ENCODE measurements around the gene GPR141.

GPR141 gene

DNA sequence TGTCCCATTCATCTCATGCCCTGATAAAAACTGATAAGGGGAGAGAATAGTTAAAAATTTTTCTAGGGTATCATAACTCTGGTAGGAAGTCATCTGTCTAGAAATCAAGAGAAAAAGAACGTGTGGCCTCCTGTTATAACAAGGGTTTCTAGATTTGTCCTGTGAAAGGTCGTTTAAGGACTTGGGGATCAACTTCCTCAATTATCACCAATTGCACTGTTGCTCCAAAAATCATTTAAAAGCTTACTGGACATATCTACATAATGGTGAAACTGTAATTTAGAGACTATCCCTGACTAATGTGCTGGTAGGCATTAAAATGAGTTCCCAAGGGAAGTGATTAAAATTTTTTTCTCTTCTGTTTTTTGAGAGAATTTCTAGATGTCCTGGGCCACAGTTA lies 58.2 kb downstream of the GPR141 start:
- H4K20me1 ChIP-seq (ENCODE audit: insufficient read depth, low read length), result no peaks in the 10 kb centered on the region
- no peak overlapping the region for H3K27ac ChIP-seq (ENCODE audit: low read length)
- no peaks in the 10 kb centered on the region for H3K4me1 ChIP-seq (ENCODE audit: insufficient read depth, low read length)
- no peak overlapping the region for H2AFZ ChIP-seq (ENCODE audit: low read depth, low read length)
- DNase-seq (no peak), ATAC-seq (ENCODE audit: insufficient read depth, low read depth) (no peak)
- no peak overlapping the region for H3K9ac ChIP-seq (ENCODE audit: low read depth, low read length)
- no peaks in the 10 kb centered on the region for H3K36me3 ChIP-seq (ENCODE audit: insufficient read depth, low read length)
- H3K4me3 ChIP-seq (ENCODE audit: low read depth in 1 of 2, low read length in 2 of 2), result no peak overlapping the region
- H3K27me3 ChIP-seq (ENCODE audit: insufficient read depth, low read length, poor library complexity), result peaks cover 9% of the 10 kb centered on the region
- H3K4me2 ChIP-seq (ENCODE audit: insufficient read depth, low read length), result no peak overlapping the region
- TF ChIP-seq, protein P1, sequence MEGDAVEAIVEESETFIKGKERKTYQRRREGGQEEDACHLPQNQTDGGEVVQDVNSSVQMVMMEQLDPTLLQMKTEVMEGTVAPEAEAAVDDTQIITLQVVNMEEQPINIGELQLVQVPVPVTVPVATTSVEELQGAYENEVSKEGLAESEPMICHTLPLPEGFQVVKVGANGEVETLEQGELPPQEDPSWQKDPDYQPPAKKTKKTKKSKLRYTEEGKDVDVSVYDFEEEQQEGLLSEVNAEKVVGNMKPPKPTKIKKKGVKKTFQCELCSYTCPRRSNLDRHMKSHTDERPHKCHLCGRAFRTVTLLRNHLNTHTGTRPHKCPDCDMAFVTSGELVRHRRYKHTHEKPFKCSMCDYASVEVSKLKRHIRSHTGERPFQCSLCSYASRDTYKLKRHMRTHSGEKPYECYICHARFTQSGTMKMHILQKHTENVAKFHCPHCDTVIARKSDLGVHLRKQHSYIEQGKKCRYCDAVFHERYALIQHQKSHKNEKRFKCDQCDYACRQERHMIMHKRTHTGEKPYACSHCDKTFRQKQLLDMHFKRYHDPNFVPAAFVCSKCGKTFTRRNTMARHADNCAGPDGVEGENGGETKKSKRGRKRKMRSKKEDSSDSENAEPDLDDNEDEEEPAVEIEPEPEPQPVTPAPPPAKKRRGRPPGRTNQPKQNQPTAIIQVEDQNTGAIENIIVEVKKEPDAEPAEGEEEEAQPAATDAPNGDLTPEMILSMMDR (IDR thresholded peaks at IDR 0.05; ENCODE audit: borderline replicate concordance, extremely low read depth, low read length, poor library complexity, severe bottlenecking), result no peak
- TF ChIP-seq EZH2 (IDR thresholded peaks at IDR 0.05; ENCODE audit: borderline replicate concordance, low read depth, low read length, severe bottlenecking), result no peak
- H3K79me2 ChIP-seq (ENCODE audit: insufficient read depth, low read length), result no peaks in the 10 kb centered on the region
- H3K9me3 ChIP-seq (ENCODE audit: insufficient read depth, low read length, severe bottlenecking), result no peaks in the 10 kb centered on the region

DNA sequence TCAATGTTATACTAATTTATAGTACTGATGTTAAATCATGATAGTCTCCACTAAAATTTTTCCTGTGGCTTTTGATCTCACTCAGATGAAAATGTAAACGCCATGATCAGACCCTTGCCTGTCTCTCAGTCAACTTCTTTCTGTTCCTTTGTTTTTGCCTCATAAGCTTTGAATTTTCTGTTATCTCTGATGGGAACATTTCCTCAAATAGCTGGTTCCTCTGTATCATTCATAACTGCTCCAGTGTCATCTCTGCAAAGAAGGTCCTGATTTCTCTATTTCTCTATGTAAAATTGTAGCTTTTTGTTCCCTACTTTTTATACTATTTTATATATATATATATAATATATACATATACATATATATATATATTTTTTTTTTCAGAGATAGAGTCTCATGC lies 67.5 kb downstream of the GPR141 start:
- no peak for DNase-seq
- Histone ChIP-seq H3K79me2 (ENCODE audit: insufficient read depth, low read length) (no peaks in the 10 kb centered on the region), H3K4me1 (ENCODE audit: insufficient read depth, low read length) (no peaks in the 10 kb centered on the region), H3K9ac (ENCODE audit: low read depth, low read length) (no peak overlapping the region), H3K27me3 (ENCODE audit: insufficient read depth, low read length, poor library complexity) (peaks cover 12% of the 10 kb centered on the region), H2AFZ (ENCODE audit: low read depth, low read length) (no peak overlapping the region), H3K9me3 (ENCODE audit: insufficient read depth, low read length, severe bottlenecking) (no peaks in the 10 kb centered on the region), H3K27ac (ENCODE audit: low read length) (no peak overlapping the region), H3K4me3 (ENCODE audit: low read depth in 1 of 2, low read length in 2 of 2) (no peak overlapping the region), H3K4me2 (ENCODE audit: insufficient read depth, low read length) (no peak overlapping the region), H4K20me1 (ENCODE audit: insufficient read depth, low read length) (no peaks in the 10 kb centered on the region), H3K36me3 (ENCODE audit: insufficient read depth, low read length) (no peaks in the 10 kb centered on the region)
- no peak for ATAC-seq (ENCODE audit: insufficient read depth, low read depth)
- TF ChIP-seq, protein P1 (IDR thresholded peaks at IDR 0.05; ENCODE audit: borderline replicate concordance, extremely low read depth, low read length, poor library complexity, severe bottlenecking), result no peak

GRCh38 chr7:37753398-37754050 lies 70.0 kb downstream of the GPR141 start:
- ATAC-seq (ENCODE audit: insufficient read depth, low read depth) (no peak), DNase-seq (no peak)
- Histone ChIP-seq H2AFZ (ENCODE audit: low read depth, low read length) (no peak overlapping the region), H4K20me1 (ENCODE audit: insufficient read depth, low read length) (no peaks in the 10 kb centered on the region), H3K9ac (ENCODE audit: low read depth, low read length) (no peak overlapping the region), H3K9me3 (ENCODE audit: insufficient read depth, low read length, severe bottlenecking) (no peaks in the 10 kb centered on the region), H3K4me1 (ENCODE audit: insufficient read depth, low read length) (no peaks in the 10 kb centered on the region), H3K36me3 (ENCODE audit: insufficient read depth, low read length) (no peaks in the 10 kb centered on the region), H3K27me3 (ENCODE audit: insufficient read depth, low read length, poor library complexity) (peaks cover 8% of the 10 kb centered on the region), H3K4me3 (ENCODE audit: low read depth in 1 of 2, low read length in 2 of 2) (no peak overlapping the region), H3K27ac (ENCODE audit: low read length) (no peak overlapping the region), H3K79me2 (ENCODE audit: insufficient read depth, low read length) (no peaks in the 10 kb centered on the region), H3K4me2 (ENCODE audit: insufficient read depth, low read length) (no peak overlapping the region)
- no peak for TF ChIP-seq EZH2 (IDR thresholded peaks at IDR 0.05; ENCODE audit: borderline replicate concordance, low read depth, low read length, severe bottlenecking)
- TF ChIP-seq, protein P1 (IDR thresholded peaks at IDR 0.05; ENCODE audit: borderline replicate concordance, extremely low read depth, low read length, poor library complexity, severe bottlenecking), result no peak

All from DND-41 (cell line).